HCT116 (cell line): ENCODE results near the gene DNAJC3. TPM values are rescaled to one million over a fixed set of nuclear protein-coding genes. Genes with fewer than 3 reads are reported as not detected.

Experiments
- ATAC-seq: fragments of 200-7000 bp; cut with Tn5 transposase; 2 replicates; pipeline ENCODE4 v1.9.1; 2020; ENCODE audit warnings: mild to moderate bottlenecking, moderate library complexity
- BruUV-seq: library from RNA; stranded (reverse); fragments of 400-500 nt; replicated peaks from 2 replicates; lab custom pipeline; 2021; lab: Mats Ljungman, UMichigan
- CTCF ChIA-PET: fragments of 300-600 bp; sonication (Branson Sonifier 250); formaldehyde crosslinking; loops from one replicate; lab custom pipeline; 2021; ENCODE audit warnings: antibody characterized with exemption; lab: Charles Lee
- POLR2A ChIA-PET: fragments of 300-600, 350-600 bp; sonication (Branson Sonifier 250); formaldehyde crosslinking; loops from one replicate; lab custom pipeline; 2021; ENCODE audit warnings: antibody characterized with exemption; lab: Charles Lee
- RAD21 ChIA-PET, 2 experiments: fragments of 300-600 bp; sonication (Branson Sonifier 250); formaldehyde crosslinking; loops; one replicate each; lab custom pipeline; 2023; ENCODE audit warnings: low total read pairs in 2 of 2; ENCODE audit not compliant: uncharacterized antibody in 2 of 2, unreplicated experiment in 2 of 2, low non-redundant PET in 1 of 2; lab: Charles Lee
- DNase-seq: peaks from one replicate; pipeline ENCODE4 v3.0.0-alpha.2; 2010; ENCODE audit warnings: low read depth, low spot score
- H2AFZ ChIP-seq: fragments of 200-600 bp; shearing (Covaris generic), sonication (generic); 2 replicates; pipeline ENCODE4 v1.6.1; 2017; ENCODE audit warnings: low read depth, mixed run types, mixed read lengths, antibody characterized with exemption, low read length; ENCODE audit not compliant: poor library complexity, severe bottlenecking
- H3K27ac ChIP-seq: 2 replicates; pipeline ENCODE4 v1.5.1; 2012; ENCODE audit warnings: low read depth, low read length
- H3K27me3 ChIP-seq: fragments of 200-600 bp; sonication (generic); 2 replicates; pipeline ENCODE4 v1.6.1; 2016; ENCODE audit warnings: mixed run types, low read length, mixed read lengths; ENCODE audit not compliant: insufficient read depth
- H3K36me3 ChIP-seq, 2 experiments: fragments of 200-500 bp in 1 of 2; fragments of 200-600 bp in 1 of 2; sonication (Bioruptor generic) in 1 of 2; sonication (generic) in 1 of 2; 2 replicates each; pipeline versions ENCODE4 v1.5.1 to v1.6.1; 2014 to 2016; ENCODE audit warnings: low read length in 2 of 2, inconsistent platforms in 1 of 2, mixed read lengths in 1 of 2, mixed run types in 1 of 2; ENCODE audit not compliant: insufficient read depth in 2 of 2, control insufficient read depth in 1 of 2
- H3K4me1 ChIP-seq, 2 experiments: fragments of 200-600 bp in 1 of 2; sonication (generic) in 1 of 2; 2 replicates each; pipeline versions ENCODE4 v1.5.1 to v1.6.1; 2012 to 2017; ENCODE audit warnings: low read length in 2 of 2, inconsistent platforms in 1 of 2, mild to moderate bottlenecking in 1 of 2, mixed read lengths in 1 of 2, mixed run types in 1 of 2, moderate library complexity in 1 of 2; ENCODE audit not compliant: insufficient read depth in 2 of 2, control insufficient read depth in 1 of 2
- H3K4me2 ChIP-seq: fragments of 200-600 bp; sonication (generic); 2 replicates; pipeline ENCODE4 v1.6.1; 2017; ENCODE audit warnings: mixed run types, low read length, mixed read lengths
- H3K4me3 ChIP-seq, 2 experiments: fragments of 200-600 bp in 1 of 2; sonication (generic) in 1 of 2; replicated peaks in 1 of 2; 2 replicates each; pipeline ENCODE4 v1.5.1; 2011 to 2016; ENCODE audit warnings: low read length in 2 of 2, control low read depth in 1 of 2, low read depth in 1 of 2, mild to moderate bottlenecking in 1 of 2, mixed read lengths in 1 of 2, mixed run types in 1 of 2
- H3K79me2 ChIP-seq: fragments of 200-600 bp; sonication (generic); 2 replicates; pipeline ENCODE4 v1.6.1; 2017; ENCODE audit warnings: mild to moderate bottlenecking, mixed run types, low read length, moderate library complexity, mixed read lengths; ENCODE audit not compliant: insufficient read depth
- H3K9ac ChIP-seq: fragments of 200-600 bp; sonication (generic); 2 replicates; pipeline ENCODE4 v1.6.1; 2016; ENCODE audit warnings: low read length, mixed read lengths
- H3K9me2 ChIP-seq: fragments of 200-600 bp; sonication (generic), shearing (Covaris generic); 2 replicates; pipeline ENCODE4 v1.6.1; 2017; ENCODE audit warnings: mixed run types, mild to moderate bottlenecking, moderate library complexity; ENCODE audit not compliant: insufficient read depth
- H3K9me3 ChIP-seq, 2 experiments: fragments of 200-500 bp in 1 of 2; fragments of 200-600 bp in 1 of 2; sonication (Bioruptor generic) in 1 of 2; sonication (generic) in 1 of 2; 2 replicates each; pipeline ENCODE4 v1.6.1; 2014 to 2017; ENCODE audit warnings: low read length in 2 of 2, mixed read lengths in 2 of 2, inconsistent platforms in 1 of 2, low read depth in 1 of 2, mild to moderate bottlenecking in 1 of 2, mixed run types in 1 of 2, moderate library complexity in 1 of 2; ENCODE audit not compliant: control insufficient read depth in 1 of 2, insufficient read depth in 1 of 2
- H4K20me1 ChIP-seq: fragments of 200-600 bp; sonication (generic), shearing (Covaris generic); 2 replicates; pipeline ENCODE4 v1.6.1; 2017; ENCODE audit warnings: mixed run types, mild to moderate bottlenecking, moderate library complexity; ENCODE audit not compliant: insufficient read depth
- CBX3 ChIP-seq: IDR thresholded peaks from 2 replicates; pipeline ENCODE4 v1.6.1; 2012; ENCODE audit warnings: low read depth
- CTCF ChIP-seq, 3 experiments: fragments of 200-600 bp in 1 of 3; sonication (generic) in 1 of 3; IDR thresholded peaks in 2 of 3; conservative IDR thresholded peaks in 1 of 3; 2 replicates each; pipeline ENCODE4 v1.5.1; 2012 to 2017; ENCODE audit warnings: low read depth in 2 of 3, low read length in 2 of 3, antibody characterized with exemption in 1 of 3, borderline replicate concordance in 1 of 3, control low read depth in 1 of 3, mild to moderate bottlenecking in 1 of 3, mixed read lengths in 1 of 3, mixed run types in 1 of 3, moderate library complexity in 1 of 3; ENCODE audit not compliant: insufficient read depth in 1 of 3
- EGR1 ChIP-seq: IDR thresholded peaks from 2 replicates; pipeline ENCODE4 v1.6.1; 2012; ENCODE audit warnings: low read depth
- EZH2 ChIP-seq: fragments of 200-600 bp; sonication (generic); IDR thresholded peaks from 2 replicates; pipeline ENCODE4 v1.6.1; 2017; ENCODE audit warnings: antibody characterized with exemption, mixed run types
- FOSL1 ChIP-seq: IDR thresholded peaks from 2 replicates; pipeline ENCODE4 v1.6.1; 2012; ENCODE audit warnings: low read depth
- JUND ChIP-seq: IDR thresholded peaks from 2 replicates; pipeline ENCODE4 v1.6.1; 2012
- POLR2AphosphoS5 ChIP-seq: IDR thresholded peaks from 2 replicates; pipeline ENCODE4 v1.6.1; 2011; ENCODE audit warnings: mild to moderate bottlenecking, low read depth, low read length, moderate library complexity
- RAD21 ChIP-seq: IDR thresholded peaks from 2 replicates; pipeline ENCODE4 v1.6.1; 2012; ENCODE audit warnings: low read depth, mild to moderate bottlenecking
- REST ChIP-seq: IDR thresholded peaks from 2 replicates; pipeline ENCODE4 v1.6.1; 2012; ENCODE audit warnings: low read depth
- SP1 ChIP-seq: IDR thresholded peaks from 2 replicates; pipeline ENCODE4 v1.6.1; 2012; ENCODE audit warnings: low read depth
- SRF ChIP-seq: IDR thresholded peaks from 2 replicates; pipeline ENCODE4 v1.6.1; 2012; ENCODE audit warnings: low read depth
- TCF7L2 ChIP-seq: IDR thresholded peaks from 2 replicates; pipeline ENCODE4 v1.7.0; 2011; ENCODE audit warnings: borderline replicate concordance, inconsistent platforms; ENCODE audit not compliant: insufficient read depth, insufficient read length; ENCODE audit errors: extremely low read depth
- YY1 ChIP-seq: IDR thresholded peaks from 2 replicates; pipeline ENCODE4 v1.6.1; 2011; ENCODE audit warnings: low read length, low read depth, moderate library complexity, mild to moderate bottlenecking; ENCODE audit not compliant: insufficient replicate concordance; ENCODE audit errors: extremely low read depth
- intact Hi-C: fragments of 100-400 bp; cut with micrococcal nuclease; formaldehyde crosslinking; loops from 2 replicates; pipeline ENCODE4 v1.10.0; 2022
- total RNA-seq: library from RNA; stranded (reverse); gene quantifications from one replicate; pipeline ENCODE4 v1.2.1, GENCODE V29; 2021; ENCODE audit not compliant: unreplicated experiment

DNAJC3 gene
- total RNA-seq, 1 experiment from 2014 or later = 28.5 TPM

GRCh38 chr13:95800436-95800835, 123.5 kb downstream of the DNAJC3 start:
- no peak overlapping the region for H2AFZ ChIP-seq
- no peak overlapping the region for H3K4me2 ChIP-seq
- no peak overlapping the region for H3K27ac ChIP-seq
- ChIA-PET POLR2A (no interaction called here), RAD21 (no interaction called here), CTCF (no interaction called here)
- H4K20me1 ChIP-seq = no peaks in the 10 kb centered on the region
- H3K4me3 ChIP-seq = no peak overlapping the region
- no peaks in the 10 kb centered on the region for H3K36me3 ChIP-seq
- BruUV-seq = no TSS peak
- TF ChIP-seq SRF (no peak), RAD21 (no peak), CBX3 (no peak), JUND (no peak), REST (no peak), SP1 (no peak), EGR1 (no peak), YY1 (no peak), CTCF (IDR thresholded peaks at IDR 0.05 in 2 of 3, conservative IDR thresholded peaks at IDR 0.05 in 1 of 3; ENCODE audit: borderline replicate concordance in 1 of 3, insufficient read depth in 1 of 3, low read depth in 2 of 3, low read length in 2 of 3) (no peak), EZH2 (no peak), FOSL1 (no peak), TCF7L2 (no peak), POLR2AphosphoS5 (no peak)
- no peaks in the 10 kb centered on the region for H3K79me2 ChIP-seq
- no peak for DNase-seq
- no peaks in the 10 kb centered on the region for H3K27me3 ChIP-seq
- H3K9me2 ChIP-seq = no peaks in the 10 kb centered on the region
- no peak for ATAC-seq
- H3K9me3 ChIP-seq = no peaks in the 10 kb centered on the region
- H3K9ac ChIP-seq = no peak overlapping the region
- intact Hi-C loops = no loop called here
- H3K4me1 ChIP-seq = no peaks in the 10 kb centered on the region
